OCI-LY7 (cell line): Measurements from ENCODE around the gene PPP1R9A. TPM values are rescaled to one million over a fixed set of nuclear protein-coding genes. Genes with fewer than 3 reads are reported as not detected.

Source experiments
- BruUV-seq: library from RNA; stranded (reverse); fragments of 400-500 nt; replicated peaks from 2 replicates; lab custom pipeline; 2021; lab: Mats Ljungman, UMichigan
- CTCF ChIA-PET: fragments of 300-600 bp; sonication (Branson Sonifier 250); formaldehyde crosslinking; loops from one replicate; lab custom pipeline; 2022; ENCODE audit warnings: antibody characterized with exemption; ENCODE audit not compliant: unreplicated experiment; lab: Charles Lee
- POLR2A ChIA-PET: fragments of 300-600 bp; sonication (Branson Sonifier 250); formaldehyde crosslinking; loops from one replicate; lab custom pipeline; 2022; ENCODE audit warnings: antibody characterized with exemption; lab: Charles Lee
- DNase-seq: peaks from one replicate; pipeline ENCODE4 v3.0.0-alpha.2; 2015; ENCODE audit warnings: low spot score
- H2AFZ ChIP-seq: fragments of 200-600 bp; sonication (generic), shearing (Covaris generic); 2 replicates; pipeline ENCODE4 v1.6.1; 2014; ENCODE audit warnings: mild to moderate bottlenecking, antibody characterized with exemption, low read length, moderate library complexity
- H3K27ac ChIP-seq: fragments of 200-600 bp; sonication (generic); 2 replicates; pipeline ENCODE4 v1.5.1; 2014; ENCODE audit warnings: mixed run types, low read depth, mild to moderate bottlenecking, moderate library complexity, low read length, inconsistent platforms; ENCODE audit not compliant: poor library complexity, severe bottlenecking
- H3K36me3 ChIP-seq: fragments of 200-600 bp; sonication (generic); 2 replicates; pipeline ENCODE4 v1.6.1; 2014; ENCODE audit warnings: mild to moderate bottlenecking, antibody characterized with exemption, low read length, moderate library complexity, mixed read lengths; ENCODE audit not compliant: insufficient read depth
- H3K4me1 ChIP-seq: fragments of 200-600 bp; sonication (generic); 2 replicates; pipeline ENCODE4 v1.5.1; 2014; ENCODE audit warnings: mild to moderate bottlenecking, low read length; ENCODE audit not compliant: insufficient read depth, poor library complexity, severe bottlenecking
- H3K4me2 ChIP-seq: fragments of 200-600 bp; sonication (generic); 2 replicates; pipeline ENCODE4 v1.6.1; 2014; ENCODE audit warnings: mild to moderate bottlenecking, low read length
- H3K4me3 ChIP-seq: fragments of 200-600 bp; sonication (generic); 2 replicates; pipeline ENCODE4 v1.5.1; 2014; ENCODE audit warnings: mild to moderate bottlenecking, low read depth, low read length; ENCODE audit not compliant: poor library complexity, severe bottlenecking
- H3K79me2 ChIP-seq: fragments of 200-600 bp; sonication (generic); 2 replicates; pipeline ENCODE4 v1.6.1; 2016; ENCODE audit warnings: low read depth, mild to moderate bottlenecking, low read length, moderate library complexity, mixed read lengths; ENCODE audit not compliant: insufficient read depth
- H3K9me2 ChIP-seq: fragments of 200-600 bp; sonication (generic); 2 replicates; pipeline ENCODE4 v1.6.1; 2016; ENCODE audit warnings: mild to moderate bottlenecking, low read length, mixed read lengths; ENCODE audit not compliant: insufficient read depth
- H3K9me3 ChIP-seq: fragments of 200-600 bp; sonication (generic); 2 replicates; pipeline ENCODE4 v1.6.1; 2014; ENCODE audit warnings: mild to moderate bottlenecking, mixed run types, low read length, mixed read lengths
- H4K20me1 ChIP-seq: fragments of 200-600 bp; sonication (generic); 2 replicates; pipeline ENCODE4 v1.6.1; 2014; ENCODE audit warnings: mild to moderate bottlenecking, antibody characterized with exemption, low read length, moderate library complexity, mixed read lengths; ENCODE audit not compliant: insufficient read depth
- CTCF ChIP-seq: fragments of 200-600 bp; sonication (generic); conservative IDR thresholded peaks from 2 replicates; pipeline ENCODE4 v1.5.1; 2014; ENCODE audit warnings: mild to moderate bottlenecking, antibody characterized with exemption, low read length, moderate library complexity, mixed read lengths
- EZH2phosphoT487 ChIP-seq: fragments of 200-600 bp; sonication (generic); IDR thresholded peaks from 2 replicates; pipeline ENCODE4 v1.6.1; 2018; ENCODE audit warnings: low read depth, borderline replicate concordance, mild to moderate bottlenecking, mixed run types, antibody characterized with exemption, low read length, moderate library complexity, mixed read lengths
- intact Hi-C: fragments of 100-400 bp; cut with micrococcal nuclease; formaldehyde crosslinking; loops from one replicate; pipeline ENCODE4 v1.10.0; 2022; ENCODE audit not compliant: unreplicated experiment
- total RNA-seq, 2 experiments: library from RNA; depleted of rRNA in 1 of 2; stranded (reverse); fragments of >200 nt in 1 of 2; shearing (Covaris generic) in 1 of 2; gene quantifications; 2 replicates each; pipeline ENCODE4 v1.2.3, GENCODE V29; 2014 to 2022

Gene PPP1R9A
- total RNA-seq, 2 experiments from 2014 or later: not detected

DNA sequence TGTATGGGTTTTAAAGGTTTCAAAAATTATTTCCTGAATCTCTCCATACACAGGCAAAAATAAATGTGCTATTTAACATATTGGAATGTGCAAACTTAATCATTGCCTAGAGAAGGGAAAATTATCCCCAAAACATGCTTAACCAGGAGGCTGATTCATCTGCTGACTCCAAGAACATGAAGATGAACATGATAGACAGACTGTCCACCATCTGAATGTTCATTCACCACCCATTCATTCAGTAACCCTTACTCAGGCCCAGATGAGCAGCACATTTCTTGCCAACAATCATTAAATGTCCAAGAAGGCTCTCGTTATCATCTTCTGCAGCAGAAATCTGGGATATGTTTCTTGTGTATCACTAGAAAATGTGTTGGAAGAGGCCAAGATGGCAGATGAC, 110.6 kb downstream of the PPP1R9A start:
- POLR2A ChIA-PET: interaction anchor here (0.5 to 1.0 kb wide), 2 partner anchors 15 to 46 kb away, joined by 3 to 5 read pairs; no protein-coding TSS in a partner anchor
- BruUV-seq: no TSS peak

GRCh38 chr7:95026018-95026417, 118.6 kb downstream of the PPP1R9A start:
- intact Hi-C loops: no loop called here
- no peaks in the 10 kb centered on the region for H3K79me2 ChIP-seq
- TF ChIP-seq EZH2phosphoT487: no peak
- no peak for TF ChIP-seq CTCF
- no peak for DNase-seq
- ChIA-PET POLR2A (no interaction called here), CTCF (no interaction called here)
- no peaks in the 10 kb centered on the region for H3K36me3 ChIP-seq
- H3K9me3 ChIP-seq: no peaks in the 10 kb centered on the region
- no peak overlapping the region for H2AFZ ChIP-seq
- BruUV-seq: no TSS peak
- no peak overlapping the region for H3K4me3 ChIP-seq
- no peak overlapping the region for H3K27ac ChIP-seq
- H3K4me1 ChIP-seq: no peaks in the 10 kb centered on the region
- H4K20me1 ChIP-seq: no peaks in the 10 kb centered on the region
- no peak overlapping the region for H3K4me2 ChIP-seq
- no peaks in the 10 kb centered on the region for H3K9me2 ChIP-seq

More for the DNA sequence above, 110.6 kb downstream of the PPP1R9A start:
- Histone ChIP-seq H3K4me1 (no peaks in the 10 kb centered on the region), H4K20me1 (no peaks in the 10 kb centered on the region), H3K36me3 (no peaks in the 10 kb centered on the region), H3K4me3 (no peak overlapping the region), H3K4me2 (no peak overlapping the region), H2AFZ (no peak overlapping the region), H3K27ac (no peak overlapping the region), H3K79me2 (no peaks in the 10 kb centered on the region), H3K9me2 (no peaks in the 10 kb centered on the region), H3K9me3 (no peaks in the 10 kb centered on the region)
- intact Hi-C loops: no loop called here
- CTCF ChIA-PET: no interaction called here
- DNase-seq: no peak
- TF ChIP-seq EZH2phosphoT487 (no peak), CTCF (no peak)

- Histone ChIP-seq H3K79me2 (no peaks in the 10 kb centered on the region), H3K9me3 (no peaks in the 10 kb centered on the region), H3K9me2 (no peaks in the 10 kb centered on the region), H3K4me2 (no peak overlapping the region), H3K4me1 (no peaks in the 10 kb centered on the region), H3K27ac (no peak overlapping the region), H2AFZ (no peak overlapping the region), H3K4me3 (no peak overlapping the region), H4K20me1 (no peaks in the 10 kb centered on the region), H3K36me3 (no peaks in the 10 kb centered on the region)
- no peak for DNase-seq
- ChIA-PET POLR2A (no interaction called here), CTCF (no interaction called here)
- TF ChIP-seq EZH2phosphoT487 (no peak), CTCF (no peak)
- intact Hi-C loops: no loop called here
- no TSS peak for BruUV-seq
These were observed 119.2 kb downstream of the PPP1R9A start for GRCh38 chr7:95026421-95027072.
